AG08395 (cell line): ENCODE measurements around the gene BAZ2B.
"Not testable (repeated sequence)": the region's sequence is repeated elsewhere in the genome, so short reads cannot be mapped to it uniquely, and the experiment has no call there.

Experiments used
- DNase-seq: peaks from one replicate; pipeline ENCODE4 v3.0.0; 2012; ENCODE audit warnings: mixed read lengths, low spot score

Gene BAZ2B

GRCh38 chr2:159535261-159535660 lies 81.1 kb downstream of the BAZ2B start:
- DNase-seq = not testable (repeated sequence)

GRCh38 chr2:159531475-159531874 lies 84.9 kb downstream of the BAZ2B start:
- DNase-seq = no peak

- DNase-seq = no peak
Observed at GRCh38 chr2:159526433-159526832, 89.9 kb downstream of the BAZ2B start.

GRCh38 chr2:159525012-159525411 lies 91.3 kb downstream of the BAZ2B start:
- DNase-seq = no peak

GRCh38 chr2:159521272-159521671 lies 95.1 kb downstream of the BAZ2B start:
- DNase-seq = no peak

- no peak for DNase-seq
Observed at GRCh38 chr2:159518321-159519005, 97.9 kb downstream of the BAZ2B start.

- DNase-seq = peak; percentile 19
Observed at GRCh38 chr2:159516241-159516758, 100.0 kb downstream of the BAZ2B start.

- DNase-seq = no peak
Observed at GRCh38 chr2:159515441-159515840, 100.9 kb downstream of the BAZ2B start.

- no peak for DNase-seq
Observed at GRCh38 chr2:159513745-159514144, 102.6 kb downstream of the BAZ2B start.

- DNase-seq = no peak
Observed at GRCh38 chr2:159508140-159508539, 108.2 kb downstream of the BAZ2B start.

GRCh38 chr2:159506764-159507440 lies 109.4 kb downstream of the BAZ2B start:
- DNase-seq = no peak

GRCh38 chr2:159506202-159506601 lies 110.1 kb downstream of the BAZ2B start:
- no peak for DNase-seq

- no peak for DNase-seq
Observed at GRCh38 chr2:159505196-159505595, 111.2 kb downstream of the BAZ2B start.

GRCh38 chr2:159501743-159502142 lies 114.6 kb downstream of the BAZ2B start:
- DNase-seq = no peak

- no peak for DNase-seq
Observed at GRCh38 chr2:159497847-159498246, 118.5 kb downstream of the BAZ2B start.

- DNase-seq = peak; percentile 81
Observed at GRCh38 chr2:159497256-159497655, 119.1 kb downstream of the BAZ2B start.

GRCh38 chr2:159489476-159489875 lies 126.9 kb downstream of the BAZ2B start:
- no peak for DNase-seq

- no peak for DNase-seq
Observed at GRCh38 chr2:159484532-159484931, 131.8 kb downstream of the BAZ2B start.

- DNase-seq = no peak
Observed at GRCh38 chr2:159476329-159476728, 140.0 kb downstream of the BAZ2B start.

- DNase-seq = no peak
Observed at GRCh38 chr2:159475793-159476192, 140.6 kb downstream of the BAZ2B start.

GRCh38 chr2:159471340-159471739 lies 145.0 kb downstream of the BAZ2B start:
- DNase-seq = no peak

- no peak for DNase-seq
Observed at GRCh38 chr2:159468257-159468656, 148.1 kb downstream of the BAZ2B start.

- DNase-seq = no peak
Observed at GRCh38 chr2:159462961-159463360, 153.4 kb downstream of the BAZ2B start.
